ENCODE data around the gene NUP107.

The NUP107 gene

GRCh38 chr12:68794653-68795251 is 108.0 kb downstream of the NUP107 start:
- no peak for DNase-seq (ENCODE audit: low read depth in 3 of 3, low spot score in 1 of 3)
